NCI-H2171 treated with DMSO at 0.1 percent for 48 hours (cell line): ENCODE measurements around the gene DIS3L2.
A peak's percentile ranks its signal among the peaks of the same experiment; 100 is the strongest.
"Not testable (repeated sequence)": the region's sequence is repeated elsewhere in the genome, so short reads cannot be mapped to it uniquely, and the experiment has no call there.

Source experiments
- DNase-seq: peaks from one replicate; lab custom pipeline; 2025; lab: John Stamatoyannopoulos, UW

Gene DIS3L2

GRCh38 chr2:232370007-232370406 is 408.5 kb downstream of the DIS3L2 start:
- DNase-seq, result not testable (repeated sequence)

DNA sequence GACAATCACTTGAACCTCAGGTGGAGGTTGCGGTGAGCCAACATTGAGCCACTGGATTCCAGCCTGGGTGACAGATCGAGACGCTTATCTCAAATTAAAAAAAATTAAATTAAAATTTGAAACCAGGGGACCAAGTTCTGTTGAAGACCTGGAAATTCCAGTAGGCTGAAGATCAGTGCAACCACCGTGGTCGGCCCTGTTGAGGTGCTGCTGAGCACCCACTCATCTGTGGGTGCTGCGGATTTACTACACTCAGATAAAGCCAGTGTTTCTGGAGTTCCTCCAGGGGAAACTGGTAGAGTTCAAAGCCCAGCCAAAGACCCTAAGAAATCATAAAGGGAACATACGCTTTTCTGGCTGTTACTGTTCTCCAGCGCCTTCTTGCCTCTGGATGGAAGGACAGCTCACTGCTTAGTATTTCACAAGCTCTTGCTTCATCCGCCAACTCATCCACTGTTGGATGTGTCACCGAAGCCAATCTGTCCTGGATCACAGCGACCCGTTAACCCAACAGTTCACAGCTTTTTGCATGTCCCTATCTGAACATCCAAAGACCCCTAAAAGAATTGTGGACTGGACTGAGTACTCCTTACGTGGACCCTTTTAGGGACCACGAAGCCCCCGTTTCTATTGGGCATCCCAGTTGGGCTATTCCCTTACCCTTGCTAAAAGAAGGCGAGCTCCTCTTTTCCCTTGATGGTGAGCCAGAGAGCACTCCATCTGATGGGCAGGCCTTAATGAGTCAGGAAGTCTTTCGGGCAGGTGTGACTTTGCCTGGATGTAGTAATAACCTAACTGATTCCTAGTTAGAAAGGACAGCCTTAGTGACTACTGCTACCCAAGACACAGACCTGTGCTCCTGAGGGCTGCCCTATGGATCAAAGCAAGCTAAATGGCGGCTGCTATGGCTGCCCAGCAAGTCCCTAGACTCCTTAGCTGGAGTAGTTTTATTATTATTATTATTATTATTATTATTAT is 411.0 kb downstream of the DIS3L2 start:
- DNase-seq, result no peak

DNA sequence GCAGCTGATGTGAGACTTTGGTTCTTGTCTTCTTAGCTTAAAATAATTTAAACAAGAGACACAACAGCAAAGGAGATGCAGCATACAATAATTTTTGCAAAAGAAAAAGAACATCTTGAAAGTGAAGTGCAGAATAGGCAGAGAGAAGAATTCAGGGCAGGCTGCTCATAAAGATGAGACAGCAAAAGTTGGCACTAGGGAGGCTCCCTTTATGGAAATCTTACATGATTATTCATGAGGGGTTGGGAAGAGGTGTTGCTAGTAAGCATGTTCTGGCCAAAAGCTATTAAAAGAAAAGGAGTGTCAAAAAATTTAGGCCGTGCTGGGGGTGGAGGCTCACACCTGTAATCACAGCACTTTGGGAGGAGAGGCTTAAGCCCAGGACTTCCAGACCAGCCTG is 412.8 kb downstream of the DIS3L2 start:
- DNase-seq, result no peak

- no peak for DNase-seq
These were observed 413.7 kb downstream of the DIS3L2 start for GRCh38 chr2:232375164-232375563.

DNA sequence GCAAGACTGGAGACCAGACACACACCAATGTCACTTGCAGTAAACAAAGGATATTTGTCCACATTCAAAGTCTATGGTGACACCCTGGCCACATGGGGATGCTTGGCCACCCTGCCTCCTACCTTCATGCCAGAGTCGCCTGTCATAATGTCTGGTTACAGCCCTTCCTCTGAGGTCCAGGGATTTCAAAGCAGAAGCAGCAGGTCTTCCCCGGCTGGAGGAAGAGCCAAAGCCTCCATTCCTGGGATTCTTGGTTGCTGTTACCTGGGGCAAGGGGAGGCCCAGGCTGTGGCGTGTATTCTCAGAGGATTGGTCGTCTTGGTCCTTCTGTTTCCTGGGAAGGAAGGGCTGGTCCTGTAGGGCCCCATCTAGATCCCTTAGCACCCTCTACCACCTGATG is 414.7 kb downstream of the DIS3L2 start:
- no peak for DNase-seq

DNA sequence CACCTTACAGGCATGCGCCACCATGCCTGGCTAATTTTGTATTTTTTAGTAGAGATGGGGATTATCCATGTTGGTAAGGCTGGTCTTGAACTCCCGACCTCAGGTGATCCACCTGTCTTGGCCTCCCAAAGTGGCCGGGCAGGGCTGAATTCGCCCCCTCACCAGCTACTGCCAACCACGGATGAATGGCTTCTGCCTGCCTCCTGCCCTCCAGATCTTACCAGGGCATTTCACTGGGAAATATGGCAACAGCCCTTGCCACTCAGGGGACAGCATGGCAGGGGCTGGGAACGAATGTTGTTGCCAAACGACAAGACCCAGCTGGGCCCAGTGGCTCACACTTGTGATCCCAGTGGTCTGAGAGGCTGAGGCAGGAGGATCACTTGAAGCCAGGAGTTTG is 415.2 kb downstream of the DIS3L2 start:
- DNase-seq, result no peak

- no peak for DNase-seq
These were observed 415.8 kb downstream of the DIS3L2 start for GRCh38 chr2:232377319-232377718.

DNA sequence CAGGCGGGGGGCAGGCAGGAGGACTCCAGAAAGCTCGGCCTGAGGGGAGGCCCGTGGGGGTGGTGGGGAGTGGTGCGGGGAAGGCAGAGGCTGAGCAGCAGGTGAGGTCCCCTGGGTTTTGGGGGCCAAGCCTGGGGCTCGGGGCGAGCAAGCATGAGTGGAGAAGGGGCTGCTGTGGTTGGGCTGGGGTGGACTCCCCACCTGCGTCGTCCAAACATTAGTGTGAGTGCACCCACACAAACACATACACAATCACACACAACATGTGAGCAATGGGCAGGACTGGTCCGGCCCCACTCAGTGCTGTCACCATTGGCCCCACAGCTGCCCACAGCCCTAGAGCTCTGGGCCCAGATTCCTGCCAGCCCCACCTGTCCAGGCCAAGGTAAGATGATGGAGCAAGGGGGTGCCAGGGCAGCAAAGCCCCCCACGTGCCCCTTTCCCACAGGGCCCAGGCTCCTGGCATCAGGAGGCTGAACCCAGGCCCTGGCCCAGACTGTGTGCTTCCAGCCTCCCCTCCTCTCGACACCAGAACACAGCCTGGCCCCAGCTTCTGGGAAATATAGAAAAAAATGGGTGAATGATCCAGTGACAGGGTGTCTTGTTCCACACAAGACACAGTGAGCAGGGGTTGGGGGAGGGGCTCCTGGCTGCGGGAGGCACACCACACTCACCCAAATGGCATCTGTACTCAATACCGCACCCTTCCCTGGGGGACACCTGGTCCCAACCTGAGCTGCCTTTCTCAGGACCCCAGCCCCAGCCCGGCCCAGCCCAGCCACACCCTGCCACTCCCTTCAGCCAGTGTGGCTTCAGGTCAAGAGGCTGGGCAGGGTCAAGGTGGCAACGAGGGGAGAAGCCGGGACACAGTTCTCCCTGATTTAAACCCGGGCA is 416.6 kb downstream of the DIS3L2 start:
- peak; percentile 18 for DNase-seq

- DNase-seq, result not testable (repeated sequence)
These were observed 417.2 kb downstream of the DIS3L2 start, which contains the start of gene ALPP for GRCh38 chr2:232378735-232379151. TSS of gene ALPP (plus strand) at chr2:232378751. CDS start at chr2:232378803, 52 bp downstream.

DNA sequence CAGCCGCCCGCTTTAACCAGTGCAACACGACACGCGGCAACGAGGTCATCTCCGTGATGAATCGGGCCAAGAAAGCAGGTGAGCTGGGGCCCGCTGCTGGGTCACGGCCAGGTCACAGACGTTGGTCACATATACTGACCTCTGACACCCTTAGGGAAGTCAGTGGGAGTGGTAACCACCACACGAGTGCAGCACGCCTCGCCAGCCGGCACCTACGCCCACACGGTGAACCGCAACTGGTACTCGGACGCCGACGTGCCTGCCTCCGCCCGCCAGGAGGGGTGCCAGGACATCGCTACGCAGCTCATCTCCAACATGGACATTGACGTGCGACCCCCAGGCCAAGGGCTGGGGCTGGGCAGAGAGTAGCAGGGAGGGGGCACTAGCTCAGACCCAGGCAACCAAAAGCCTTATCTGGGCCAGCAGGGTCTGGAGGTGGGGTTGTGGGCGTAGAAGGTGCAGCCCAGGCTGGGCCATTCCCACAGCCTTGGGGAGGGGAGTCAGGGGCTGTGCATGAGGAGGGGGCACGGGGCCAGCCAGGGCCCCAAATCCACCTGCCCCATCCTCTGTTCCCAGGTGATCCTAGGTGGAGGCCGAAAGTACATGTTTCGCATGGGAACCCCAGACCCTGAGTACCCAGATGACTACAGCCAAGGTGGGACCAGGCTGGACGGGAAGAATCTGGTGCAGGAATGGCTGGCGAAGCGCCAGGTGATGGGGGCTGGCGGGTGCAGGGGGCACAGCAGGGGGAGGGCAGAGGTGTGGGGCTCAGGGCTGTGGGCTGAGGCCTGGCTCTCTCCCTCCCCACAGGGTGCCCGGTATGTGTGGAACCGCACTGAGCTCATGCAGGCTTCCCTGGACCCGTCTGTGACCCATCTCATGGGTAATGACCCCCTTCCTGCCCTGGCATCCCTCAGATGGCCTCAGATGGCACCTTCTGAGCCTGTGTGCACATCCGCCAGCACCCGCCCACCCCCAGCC is 418.4 kb downstream of the DIS3L2 start:
- not testable (repeated sequence) for DNase-seq

- DNase-seq, result not testable (repeated sequence)
These were observed 419.9 kb downstream of the DIS3L2 start for GRCh38 chr2:232381204-232382031.

DNA sequence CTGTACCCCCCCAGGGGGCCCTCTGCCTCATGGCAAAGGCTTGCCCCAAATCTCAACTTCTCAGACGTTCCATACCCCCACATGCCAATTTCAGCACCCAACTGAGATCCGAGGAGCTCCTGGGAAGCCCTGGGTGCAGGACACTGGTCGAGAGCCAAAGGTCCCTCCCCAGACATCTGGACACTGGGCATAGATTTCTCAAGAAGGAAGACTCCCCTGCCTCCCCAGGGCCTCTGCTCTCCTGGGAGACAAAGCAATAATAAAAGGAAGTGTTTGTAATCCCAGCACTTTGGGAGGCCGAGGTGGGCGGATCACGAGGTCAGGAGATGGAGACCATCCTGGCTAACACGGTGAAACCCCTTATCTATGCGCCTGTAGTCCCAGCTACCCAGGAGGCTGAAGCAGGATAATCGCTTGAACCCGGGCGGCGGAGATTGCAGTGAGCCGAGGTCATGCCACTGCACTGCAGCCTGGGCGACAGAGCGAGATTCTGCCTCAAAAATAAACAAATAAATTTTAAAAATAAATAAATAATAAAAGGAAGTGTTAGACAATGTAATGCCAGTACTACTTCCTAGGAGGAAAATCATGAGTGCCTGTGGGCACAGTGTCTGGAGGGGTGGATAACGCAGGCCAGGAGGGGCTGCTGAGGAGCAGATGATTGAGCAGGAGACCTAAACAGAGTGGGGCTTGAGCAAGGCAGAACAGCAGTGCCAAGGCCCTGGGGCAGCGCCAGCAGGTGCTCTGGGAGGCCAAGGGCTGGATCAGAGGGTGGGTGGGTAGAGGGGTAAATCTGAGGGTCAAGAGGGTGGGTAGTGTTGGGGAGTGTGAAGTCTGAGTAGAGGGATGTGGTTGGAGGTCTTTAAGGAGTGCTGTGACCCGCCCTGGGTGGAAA is 421.1 kb downstream of the DIS3L2 start:
- DNase-seq, result no peak

- DNase-seq, result no peak
These were observed 423.0 kb downstream of the DIS3L2 start for GRCh38 chr2:232384466-232384865.

DNA sequence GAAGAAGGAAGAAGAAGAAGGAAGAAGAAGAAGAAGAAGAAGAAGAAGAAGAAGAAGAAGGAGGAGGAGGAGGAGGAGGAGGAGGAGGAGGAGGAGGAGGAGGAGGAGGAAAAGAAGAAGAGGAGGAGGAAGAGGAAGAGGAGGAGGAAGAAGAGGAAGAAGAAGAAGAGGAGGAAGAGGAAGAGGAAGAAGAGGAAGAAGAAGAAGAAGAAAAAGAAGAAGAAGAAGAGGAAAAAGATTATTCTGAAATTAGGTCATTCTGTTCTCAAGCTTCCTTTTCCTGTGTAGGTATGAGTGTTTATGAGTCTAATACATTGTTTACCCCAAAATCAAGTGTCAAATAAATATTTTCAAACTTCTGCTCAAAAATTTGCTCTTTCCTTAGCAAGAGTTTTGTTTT is 423.5 kb downstream of the DIS3L2 start:
- DNase-seq, result not testable (repeated sequence)

DNA sequence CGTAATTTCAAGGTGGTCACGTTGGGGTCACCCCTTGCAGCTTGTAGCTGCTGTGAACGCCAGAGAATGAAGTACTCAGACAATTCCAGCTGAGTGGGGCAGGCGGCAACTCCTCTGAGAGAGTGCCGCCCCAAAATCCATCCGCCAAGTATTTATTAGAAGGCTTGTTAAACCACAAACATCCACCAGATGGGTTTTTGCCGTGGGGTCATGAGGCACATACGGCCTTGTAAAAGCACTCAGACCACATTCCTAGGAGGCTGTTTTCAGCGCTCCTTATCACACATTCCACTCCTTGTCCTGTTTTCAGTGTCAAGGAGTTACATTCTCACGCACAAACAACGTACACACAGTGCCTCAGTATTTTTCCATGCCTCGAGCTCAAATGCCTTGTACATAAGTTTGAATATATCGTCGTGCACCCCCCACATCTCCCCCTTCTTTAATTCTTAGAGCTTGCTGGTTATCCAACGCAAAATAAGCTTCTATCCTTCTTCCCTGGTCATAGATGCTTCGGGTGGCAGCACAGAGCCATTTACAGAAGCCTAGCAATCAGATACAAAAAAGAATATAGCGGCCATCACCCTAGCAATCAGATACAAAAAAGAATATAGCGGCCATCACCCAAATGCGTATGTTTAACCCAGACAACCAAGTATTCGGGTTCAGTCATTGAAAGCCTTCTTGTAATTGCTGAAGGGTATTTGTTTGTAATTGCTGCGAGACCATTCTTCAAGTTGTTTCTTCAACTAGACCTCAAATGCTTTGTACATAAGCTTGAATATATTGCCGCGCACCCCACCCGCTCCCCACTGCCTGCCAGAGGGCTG is 424.4 kb downstream of the DIS3L2 start:
- DNase-seq, result no peak

GRCh38 chr2:232386490-232386739 is 424.9 kb downstream of the DIS3L2 start:
- no peak for DNase-seq
